Measurements from ENCODE around the gene ADAM23.

- TF ChIP-seq POLR2AphosphoS5 (IDR thresholded peaks at IDR 0.05; ENCODE audit: borderline replicate concordance, low read depth, low read length) (no peak), EZH2 (IDR thresholded peaks at IDR 0.05) (no peak)
Measured at GRCh38 chr2:206472094-206472493, 28.8 kb downstream of the ADAM23 start.

Data from SK-N-MC (cell line).